Endothelial cell of umbilical vein (primary cell): ENCODE results near the gene SLC35F2. TPM values are rescaled to one million over a fixed set of nuclear protein-coding genes. Genes with fewer than 3 reads are reported as not detected.

Experiments
- BruUV-seq: library from RNA; stranded (reverse); fragments of 400-500 nt; replicated peaks from 2 replicates; lab custom pipeline; 2021; lab: Mats Ljungman, UMichigan
- CTCF ChIA-PET: fragments of 300-600, 350-600 bp; sonication (Branson Sonifier 250); formaldehyde crosslinking; loops from one replicate; lab custom pipeline; 2021; ENCODE audit warnings: antibody characterized with exemption, inconsistent platforms; lab: Charles Lee
- POLR2A ChIA-PET: fragments of 300-600, 350-600 bp; sonication (Branson Sonifier 250); formaldehyde crosslinking; loops from one replicate; lab custom pipeline; 2021; ENCODE audit warnings: antibody characterized with exemption, inconsistent platforms; lab: Charles Lee
- DNase-seq: peaks from one replicate; pipeline ENCODE4 v3.0.0-alpha.2; 2011; ENCODE audit warnings: low read depth, low spot score
- FAIRE-seq: peaks from 2 replicates; lab custom pipeline; 2011; peaks lifted over from hg19 to GRCh38; lab: Jason Lieb, UNC
- H2AFZ ChIP-seq: 2 replicates; pipeline ENCODE4 v1.6.0; 2012; ENCODE audit warnings: low read depth, low read length, control low read depth, inconsistent platforms
- H3K27ac ChIP-seq: 2 replicates; pipeline ENCODE4 v1.5.1; 2011; ENCODE audit warnings: low read depth, mild to moderate bottlenecking, control low read depth, low read length, moderate library complexity; ENCODE audit not compliant: insufficient read depth
- H3K27me3 ChIP-seq, 2 experiments: 2 replicates each; pipeline versions ENCODE4 v1.6.0 to v1.6.1; 2011; ENCODE audit warnings: low read length in 2 of 2, mixed read lengths in 1 of 2; ENCODE audit not compliant: control insufficient read depth in 2 of 2, insufficient read depth in 2 of 2
- H3K36me3 ChIP-seq, 2 experiments: 2 replicates in 1 of 2; 3 replicates in 1 of 2; pipeline ENCODE4 v1.5.1; 2011; ENCODE audit warnings: low read length in 2 of 2, mild to moderate bottlenecking in 1 of 2, moderate library complexity in 1 of 2; ENCODE audit not compliant: control insufficient read depth in 2 of 2, insufficient read depth in 2 of 2; ENCODE audit errors: extremely low read depth in 1 of 2
- H3K4me1 ChIP-seq: 3 replicates; pipeline ENCODE4 v1.5.1; 2011; ENCODE audit warnings: mild to moderate bottlenecking, low read length; ENCODE audit not compliant: control insufficient read depth, insufficient read depth; ENCODE audit errors: extremely low read depth
- H3K4me2 ChIP-seq: 2 replicates; pipeline ENCODE4 v1.6.1; 2011; ENCODE audit warnings: low read length, control low read depth, mixed read lengths; ENCODE audit not compliant: insufficient read depth
- H3K4me3 ChIP-seq, 3 experiments: fragments of 200-600 bp in 1 of 3; sonication (generic), shearing (Covaris generic) in 1 of 3; replicated peaks in 1 of 3; 2 replicates each; pipeline ENCODE4 v1.5.1; 2011 to 2016; ENCODE audit warnings: control low read depth in 3 of 3, low read length in 3 of 3, mild to moderate bottlenecking in 2 of 3, inconsistent platforms in 1 of 3, low read depth in 1 of 3, moderate library complexity in 1 of 3; ENCODE audit not compliant: insufficient read depth in 1 of 3
- H3K79me2 ChIP-seq: 2 replicates; pipeline ENCODE4 v1.6.0; 2012; ENCODE audit warnings: low read length, inconsistent platforms; ENCODE audit not compliant: control insufficient read depth, insufficient read depth
- H3K9ac ChIP-seq: replicated peaks from 2 replicates; pipeline ENCODE3; 2011; ENCODE audit warnings: low read length, control low read depth; ENCODE audit not compliant: insufficient read depth; ENCODE audit errors: extremely low read depth
- H3K9me1 ChIP-seq: replicated peaks from 3 replicates; pipeline ENCODE4 v1.6.0; 2011; ENCODE audit warnings: mild to moderate bottlenecking, low read length; ENCODE audit not compliant: control insufficient read depth, insufficient read depth; ENCODE audit errors: extremely low read depth
- H3K9me3 ChIP-seq: replicated peaks from 2 replicates; pipeline ENCODE4 v1.5.1; 2012; ENCODE audit warnings: low read length, inconsistent platforms; ENCODE audit not compliant: control insufficient read depth, insufficient read depth
- H4K20me1 ChIP-seq: replicated peaks from 2 replicates; pipeline ENCODE3; 2011; ENCODE audit warnings: mild to moderate bottlenecking, low read length; ENCODE audit not compliant: control insufficient read depth, insufficient read depth; ENCODE audit errors: extremely low read depth
- CTCF ChIP-seq, 2 donors: IDR thresholded peaks; 1 replicate in 1 of 2; 2 replicates in 1 of 2; pipeline ENCODE4 v1.5.1; 2011; ENCODE audit warnings: low read length in 2 of 2, mild to moderate bottlenecking in 2 of 2, moderate library complexity in 2 of 2, control low read depth in 1 of 2, inconsistent platforms in 1 of 2, low read depth in 1 of 2; ENCODE audit not compliant: insufficient read depth in 1 of 2; ENCODE audit errors: extremely low read depth in 1 of 2
- EZH2 ChIP-seq: IDR thresholded peaks from 2 replicates; pipeline ENCODE4 v1.6.1; 2012; ENCODE audit warnings: borderline replicate concordance, low read depth, mild to moderate bottlenecking, moderate library complexity, low read length, inconsistent platforms; ENCODE audit not compliant: severe bottlenecking
- FOS ChIP-seq: IDR thresholded peaks from 2 replicates; pipeline ENCODE4 v1.6.1; 2011; ENCODE audit warnings: mild to moderate bottlenecking, low read length, moderate library complexity, borderline replicate concordance; ENCODE audit not compliant: insufficient read depth
- GATA2 ChIP-seq: IDR thresholded peaks from 2 replicates; pipeline ENCODE4 v1.7.0; 2011; ENCODE audit warnings: low read depth, mild to moderate bottlenecking, moderate library complexity, mixed read lengths, low read length; ENCODE audit not compliant: insufficient read length, insufficient read depth
- JUN ChIP-seq: IDR thresholded peaks from 2 replicates; pipeline ENCODE4 v1.6.1; 2011; ENCODE audit warnings: borderline replicate concordance, low read depth; ENCODE audit not compliant: insufficient read length, insufficient read depth
- MAX ChIP-seq: IDR thresholded peaks from 2 replicates; pipeline ENCODE4 v1.6.1; 2011; ENCODE audit not compliant: insufficient read depth, insufficient read length
- MYC ChIP-seq: IDR thresholded peaks from one replicate; pipeline ENCODE4 v1.6.1; 2011; ENCODE audit warnings: mild to moderate bottlenecking, low read depth, low read length
- POLR2A ChIP-seq: IDR thresholded peaks from 2 replicates; pipeline ENCODE4 v1.6.1; 2012; ENCODE audit warnings: low read depth, mild to moderate bottlenecking, control low read depth, low read length
- POLR2AphosphoS5 ChIP-seq: IDR thresholded peaks from 2 replicates; pipeline ENCODE4 v1.6.1; 2012; ENCODE audit warnings: low read depth, mild to moderate bottlenecking, control low read depth, low read length, moderate library complexity; ENCODE audit not compliant: insufficient read depth
- dilution Hi-C: fragments of 300-500 bp; cut with MboI; formaldehyde crosslinking; loops from one replicate; pipeline ENCODE4 v1.15.0; 2019; ENCODE audit warnings: low sequenced_read_pairs; ENCODE audit not compliant: extremely low pct_ligation_motif_present
- intact Hi-C: fragments of 100-400 bp; cut with micrococcal nuclease; formaldehyde crosslinking; loops from one replicate; pipeline ENCODE4 v1.10.0; 2022
- polyA plus RNA-seq, 4 experiments: library from polyadenylated mRNA; depleted of rRNA in 3 of 4; stranded (reverse) in 3 of 4; unstranded in 1 of 4; fragments of >200 nt; gene quantifications; 2 replicates each; pipeline versions ENCODE4 v1.2.1 to v1.2.3, GENCODE V29; 2011 to 2012; ENCODE audit warnings: missing spikeins in 1 of 4
- total RNA-seq: library from RNA; stranded (reverse); gene quantifications from 2 replicates; pipeline ENCODE4 v1.2.3, GENCODE V29; 2021

SLC35F2 gene
- total and polyA plus RNA-seq, 2 donors (not counting 3 experiments of a cell fraction or from before 2014, with no cell fraction given): 41.0 to 59.7 TPM

GRCh38 chr11:107783121-107783520, 75.5 kb downstream of the SLC35F2 start:
- H4K20me1 ChIP-seq: no peaks in the 10 kb centered on the region
- no TSS peak for BruUV-seq
- H3K27ac ChIP-seq: no peak overlapping the region
- CTCF ChIA-PET: interaction anchor here (0.9 to 2.2 kb wide), 4 partner anchors 12 to 1696 kb away, joined by 3 to 7 read pairs (median 5); no protein-coding TSS in a partner anchor
- no peaks in the 10 kb centered on the region for H3K79me2 ChIP-seq
- H2AFZ ChIP-seq: no peak overlapping the region
- intact Hi-C loops: no loop called here
- DNase-seq (no peak), FAIRE-seq (no peak)
- POLR2A ChIA-PET: no interaction called here
- TF ChIP-seq EZH2 (no peak), MYC (no peak), POLR2A (no peak), CTCF (IDR thresholded peaks at IDR 0.05; ENCODE audit: extremely low read depth in 1 of 2, insufficient read depth in 1 of 2, low read depth in 1 of 2, low read length in 2 of 2) (no peak), GATA2 (no peak), FOS (no peak), MAX (no peak), JUN (no peak), POLR2AphosphoS5 (no peak)
- no peak overlapping the region for H3K9ac ChIP-seq
- no peaks in the 10 kb centered on the region for H3K4me1 ChIP-seq
- no peaks in the 10 kb centered on the region for H3K9me3 ChIP-seq
- no peaks in the 10 kb centered on the region for H3K27me3 ChIP-seq
- H3K9me1 ChIP-seq: no peaks in the 10 kb centered on the region
- no peak overlapping the region for H3K4me2 ChIP-seq
- dilution Hi-C loops: no loop called here
- H3K4me3 ChIP-seq: no peak overlapping the region
- no peaks in the 10 kb centered on the region for H3K36me3 ChIP-seq
